Medulla oblongata (tissue), 1 donor: ENCODE data around the gene SPECC1L.

Experiments used
- DNase-seq: peaks from one replicate; pipeline ENCODE4 v3.0.0-alpha.2; 2015; ENCODE audit errors: extremely low spot score

SPECC1L gene

DNA sequence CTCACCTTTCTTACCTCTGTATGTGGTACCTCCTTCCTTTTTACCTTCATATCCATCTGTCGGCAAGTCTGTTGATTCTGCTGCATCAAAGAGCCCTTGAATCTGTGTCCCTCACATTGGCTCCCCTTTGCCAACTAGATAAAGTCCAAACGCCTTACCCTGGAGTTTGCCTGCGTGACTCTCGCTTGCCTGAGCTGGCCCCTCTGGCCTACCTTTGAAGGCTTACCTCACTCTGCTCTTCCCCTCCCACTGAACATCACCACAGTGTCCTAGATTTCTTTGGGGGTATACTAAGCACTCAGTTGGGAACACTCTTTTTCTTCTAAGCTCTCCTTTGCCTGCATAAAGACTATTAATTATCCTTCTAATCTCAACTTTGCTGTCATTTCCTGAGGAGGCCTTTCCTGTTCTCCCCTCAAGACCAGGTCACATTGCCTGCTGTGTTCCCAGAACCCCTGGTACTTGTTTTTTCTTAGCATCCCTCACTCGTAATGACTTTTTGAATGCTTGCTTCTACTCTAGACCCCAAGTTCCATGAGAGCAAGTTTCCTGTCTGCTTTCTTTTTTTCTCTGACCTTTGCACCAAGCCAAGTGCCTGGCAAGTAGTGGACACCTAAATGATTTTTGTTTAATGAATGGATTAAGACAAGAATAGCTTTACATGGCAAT lies 89.0 kb downstream of the SPECC1L start:
- DNase-seq: no peak

DNA sequence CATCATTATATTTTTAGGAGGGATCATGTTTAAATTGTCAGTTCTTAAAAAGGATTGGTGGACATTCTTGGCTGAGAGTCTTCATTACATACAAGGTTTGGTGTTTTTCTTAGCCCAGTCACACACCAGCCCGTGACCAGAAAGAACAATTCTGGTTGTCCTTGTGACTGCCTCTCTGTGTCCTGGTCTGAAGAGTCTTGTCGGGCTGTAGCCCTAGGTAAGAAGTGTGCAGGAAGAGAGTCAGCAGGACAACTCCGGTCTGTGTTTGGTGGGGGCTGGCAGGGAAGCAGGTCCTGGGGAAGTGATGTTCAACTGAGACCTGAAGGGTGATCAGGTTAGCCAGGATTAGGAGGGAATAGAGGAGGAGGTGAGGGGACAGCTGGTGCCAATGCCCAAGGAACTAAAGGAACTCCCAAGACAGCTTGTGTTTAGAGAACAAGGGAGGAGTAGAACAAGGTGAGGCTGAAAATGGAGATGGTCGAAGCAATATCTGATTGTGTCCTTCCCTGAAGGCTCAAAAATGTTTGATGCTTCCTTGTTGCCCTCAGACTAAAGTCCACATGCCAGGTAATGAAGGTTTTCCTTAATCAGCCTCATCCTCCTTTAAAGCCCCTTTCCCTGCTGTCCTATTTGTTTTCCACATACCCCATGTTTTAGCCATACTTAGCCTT lies 91.5 kb downstream of the SPECC1L start:
- no peak for DNase-seq

DNA sequence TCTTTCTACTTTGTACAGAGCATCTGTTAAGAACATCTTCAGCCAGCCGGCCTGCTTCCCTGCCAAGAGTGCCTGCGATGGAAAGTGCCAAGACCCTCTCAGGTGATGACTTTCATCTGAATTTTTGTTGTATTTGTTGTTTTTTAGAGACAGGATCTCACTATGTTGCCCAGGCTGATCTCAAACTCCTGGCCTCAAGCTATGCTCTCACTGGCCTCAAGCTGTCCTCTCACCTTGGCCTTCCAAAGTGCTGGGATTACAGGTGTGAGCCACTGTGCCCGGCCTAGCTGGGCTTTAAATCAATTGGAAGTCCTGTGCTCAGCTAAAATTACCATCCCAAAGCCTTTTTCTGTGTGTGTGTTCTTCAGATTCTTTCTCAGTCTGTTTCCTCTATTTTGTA lies 92.6 kb downstream of the SPECC1L start:
- DNase-seq: no peak

DNA sequence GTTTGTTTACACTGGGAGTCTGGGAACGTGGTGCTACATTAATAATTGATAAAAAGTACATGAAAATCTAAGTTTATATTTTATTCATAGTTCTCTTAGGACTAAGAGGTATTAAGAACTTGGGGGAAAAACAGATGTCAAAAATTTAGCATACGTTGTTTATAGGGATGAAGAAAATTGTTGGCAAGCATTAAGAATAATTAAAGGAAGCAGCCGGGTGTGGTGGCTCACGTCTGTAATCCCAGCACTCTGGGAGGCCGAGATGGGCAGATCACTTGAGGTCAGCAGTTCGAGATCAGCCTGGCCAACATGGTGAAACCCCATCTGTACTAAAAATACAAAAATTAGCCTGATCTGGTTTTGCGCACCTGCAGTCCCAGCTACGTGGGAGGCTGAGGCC lies 96.1 kb downstream of the SPECC1L start:
- DNase-seq: no peak

DNA sequence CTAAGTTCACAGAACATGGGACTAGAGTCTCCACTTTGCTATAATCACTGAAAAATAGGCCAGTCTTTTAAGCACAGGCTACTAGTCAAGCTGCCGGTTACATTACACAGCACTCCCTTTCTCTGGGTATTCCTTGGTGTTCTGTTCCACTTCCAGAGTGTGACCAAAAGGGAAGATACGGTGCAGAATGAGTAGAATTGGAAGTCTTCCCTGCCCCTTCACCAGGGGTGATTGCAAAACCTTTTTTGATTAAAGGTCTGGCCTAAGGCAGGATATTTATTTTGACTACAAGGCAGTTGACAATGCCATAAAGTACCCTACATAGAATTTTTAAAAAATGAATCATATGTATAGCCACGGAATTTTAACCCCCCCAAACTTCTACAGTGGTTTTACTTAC lies 97.2 kb downstream of the SPECC1L start:
- DNase-seq: no peak

DNA sequence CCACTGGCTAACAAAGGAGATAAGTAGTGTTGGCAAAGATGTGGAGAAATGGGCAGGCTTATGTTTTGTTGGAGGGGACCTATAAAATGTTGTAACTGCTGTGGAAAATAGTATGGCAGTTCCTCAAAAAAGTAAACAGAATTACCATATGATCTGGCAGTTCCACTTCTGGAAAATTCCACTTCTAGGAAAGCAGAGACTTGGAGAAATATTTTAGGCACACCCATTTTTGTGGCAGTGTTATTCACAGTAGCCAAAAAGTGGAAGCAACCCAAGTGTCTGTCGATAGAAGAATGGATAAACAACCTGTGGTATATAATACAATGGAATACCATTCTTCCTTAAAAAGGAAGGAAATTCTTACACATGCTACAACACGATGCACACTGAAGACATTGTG lies 99.8 kb downstream of the SPECC1L start:
- DNase-seq: no peak

DNA sequence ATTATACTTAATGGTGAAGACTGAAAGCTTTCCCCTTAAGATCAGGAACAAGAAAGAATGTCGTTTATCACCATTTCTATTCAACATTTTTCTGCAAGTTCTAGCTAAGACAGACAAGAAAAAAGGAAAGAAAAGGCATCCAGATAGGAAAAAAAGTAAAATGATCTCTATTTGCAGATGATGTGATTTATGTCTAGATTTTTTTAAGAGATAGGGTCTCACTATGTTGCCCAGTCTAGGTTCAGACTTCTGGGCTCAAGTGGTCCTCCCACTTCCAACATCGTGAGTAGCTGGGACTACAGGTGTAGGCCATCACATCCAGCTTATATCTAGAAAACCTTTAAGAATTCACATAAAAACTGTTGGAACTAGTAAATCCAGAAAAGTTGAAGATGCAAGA lies 105.4 kb downstream of the SPECC1L start:
- no peak for DNase-seq

DNA sequence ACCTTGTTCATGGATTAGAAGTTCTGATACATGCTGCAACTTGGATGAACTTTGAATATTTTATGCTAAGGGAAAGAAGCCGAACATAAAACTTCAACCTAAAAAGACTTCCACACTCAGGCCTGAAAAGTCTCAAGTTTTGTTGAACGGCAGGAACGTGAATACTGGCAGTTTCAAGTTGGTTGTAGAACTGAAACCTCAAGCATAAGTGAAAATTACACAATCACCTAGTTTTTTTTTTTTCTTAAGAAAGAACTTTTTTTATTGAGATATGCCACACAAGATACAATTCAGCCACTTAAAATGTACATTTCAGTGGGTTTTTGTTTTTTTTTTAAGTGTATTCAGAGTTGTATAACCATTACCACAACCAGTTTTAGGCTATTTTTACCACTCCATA lies 106.0 kb downstream of the SPECC1L start:
- DNase-seq: peak; percentile 16

DNA sequence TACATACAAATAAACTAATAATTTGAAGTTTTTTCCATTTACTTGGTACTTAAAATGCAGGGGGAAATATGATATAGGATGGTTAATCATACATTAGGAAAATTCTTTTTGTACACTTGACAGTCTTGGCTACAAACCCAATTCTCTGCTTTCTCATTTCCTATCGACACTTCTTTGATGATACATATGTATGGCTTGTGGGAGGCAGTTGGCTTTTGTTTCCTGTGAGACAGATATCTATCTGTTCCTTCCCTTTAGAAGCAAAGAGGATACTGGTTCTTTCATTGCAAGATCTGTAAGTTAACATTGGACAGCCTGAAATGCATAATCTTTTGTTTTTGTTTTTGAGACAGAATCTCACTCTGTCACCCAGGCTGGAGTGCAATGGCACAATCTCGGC lies 108.9 kb downstream of the SPECC1L start:
- DNase-seq: no peak

DNA sequence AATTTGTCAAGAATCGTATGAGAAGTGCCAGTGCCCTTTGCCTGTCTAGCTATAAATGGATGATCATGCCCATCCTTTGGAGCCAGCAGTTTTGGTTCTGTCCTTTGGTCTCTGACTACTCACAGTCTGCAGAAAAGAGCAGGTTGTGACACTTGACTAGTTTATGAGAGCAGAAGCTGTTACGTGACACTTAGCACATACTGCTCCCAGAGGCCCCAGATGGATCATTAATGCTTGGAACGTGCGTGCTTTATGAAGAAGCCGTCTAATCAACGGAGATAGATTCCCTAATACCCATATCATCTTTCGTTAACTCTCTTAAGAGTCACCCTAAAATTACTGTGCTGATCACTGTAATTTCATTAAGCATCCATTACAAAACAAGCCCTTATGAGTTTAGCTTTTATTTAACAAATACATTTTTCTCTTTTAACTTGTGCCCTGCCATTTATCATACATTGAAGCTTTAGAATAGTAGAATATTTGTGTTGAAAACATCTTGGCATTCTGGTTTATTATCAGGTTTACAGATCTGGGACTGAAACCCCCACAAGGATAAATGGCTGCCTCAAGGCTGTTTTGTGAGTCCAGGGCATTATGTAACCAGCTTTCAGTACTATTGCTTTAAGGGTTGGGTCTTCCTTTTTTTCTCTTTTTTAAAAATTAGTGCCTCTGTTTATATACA lies 109.7 kb downstream of the SPECC1L start:
- DNase-seq: no peak

DNA sequence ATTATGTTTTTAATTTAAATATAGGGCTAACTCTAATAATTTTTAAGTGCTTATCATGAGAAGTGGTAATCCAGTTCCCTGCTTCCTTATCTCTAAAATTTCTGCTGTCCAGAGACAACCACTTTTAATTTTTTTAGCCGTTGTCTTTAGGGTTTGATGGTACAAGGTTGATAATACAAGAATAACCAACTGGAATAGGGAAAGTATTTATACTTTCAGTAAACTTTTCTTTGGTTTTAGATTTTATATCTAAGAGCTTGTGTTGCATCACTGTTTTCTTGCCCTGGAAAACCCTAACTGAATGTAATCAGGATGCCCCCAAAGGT lies 110.2 kb downstream of the SPECC1L start:
- no peak for DNase-seq

DNA sequence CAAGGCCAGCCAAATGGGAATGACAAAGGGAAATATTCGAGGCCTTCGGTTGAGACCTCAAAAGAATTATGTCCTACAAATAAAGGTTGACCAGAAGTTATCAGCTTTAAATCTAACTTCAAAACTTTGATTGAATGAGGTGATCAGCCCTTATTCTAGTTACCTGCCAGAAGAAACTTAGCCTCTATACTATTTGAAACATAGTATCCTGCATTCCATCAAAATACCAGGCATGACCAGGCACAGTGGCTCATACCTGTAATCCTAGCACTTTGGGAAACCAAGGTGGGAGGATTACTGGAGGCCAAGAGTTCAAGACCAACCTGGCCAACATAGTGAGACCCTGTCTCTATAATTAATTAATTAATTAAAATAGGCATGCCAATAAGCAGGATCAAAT lies 112.4 kb downstream of the SPECC1L start:
- no peak for DNase-seq

DNA sequence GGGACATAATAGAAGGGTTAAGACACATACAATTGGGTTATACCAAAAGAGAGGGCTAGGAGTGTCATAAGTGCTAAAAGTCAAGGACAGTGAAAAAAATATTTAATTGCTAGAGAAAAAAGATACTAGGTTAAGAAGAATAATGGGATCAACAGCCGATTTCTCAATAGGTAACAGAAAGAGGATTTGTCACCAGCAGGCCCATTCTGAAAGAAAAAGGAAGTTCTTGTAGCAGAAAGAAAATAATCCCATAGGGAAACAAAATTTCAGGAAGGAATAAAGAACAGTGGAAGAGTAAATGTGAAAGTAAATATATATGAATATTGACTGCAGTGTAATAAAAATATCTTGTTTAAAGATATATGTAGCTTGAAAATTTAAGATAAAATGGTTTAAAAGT lies 113.5 kb downstream of the SPECC1L start:
- DNase-seq: no peak

DNA sequence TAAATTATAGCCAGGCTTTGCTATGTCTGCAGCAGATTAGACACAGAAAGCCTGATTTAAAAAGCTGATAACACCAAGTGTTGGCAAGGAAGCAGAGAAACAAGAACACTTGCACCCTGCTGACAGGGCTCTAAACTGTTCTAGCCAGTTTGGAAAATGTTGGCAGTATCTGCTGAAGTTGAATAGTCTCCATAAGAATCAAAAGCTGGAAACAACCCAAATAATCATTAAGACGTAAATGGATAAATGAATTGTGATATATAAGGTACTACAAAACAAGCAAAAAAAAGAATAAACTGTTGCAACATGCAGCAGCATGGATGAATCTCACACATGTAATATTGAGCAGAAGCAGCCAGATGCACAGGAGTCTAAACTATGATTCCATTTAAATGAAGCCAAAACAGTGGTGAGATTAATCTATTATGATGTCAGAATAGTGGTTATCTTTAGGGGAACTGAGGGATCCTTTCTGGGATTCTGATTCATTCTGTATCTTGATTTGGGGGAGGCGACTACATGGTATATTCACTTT lies 116.4 kb downstream of the SPECC1L start:
- no peak for DNase-seq

DNA sequence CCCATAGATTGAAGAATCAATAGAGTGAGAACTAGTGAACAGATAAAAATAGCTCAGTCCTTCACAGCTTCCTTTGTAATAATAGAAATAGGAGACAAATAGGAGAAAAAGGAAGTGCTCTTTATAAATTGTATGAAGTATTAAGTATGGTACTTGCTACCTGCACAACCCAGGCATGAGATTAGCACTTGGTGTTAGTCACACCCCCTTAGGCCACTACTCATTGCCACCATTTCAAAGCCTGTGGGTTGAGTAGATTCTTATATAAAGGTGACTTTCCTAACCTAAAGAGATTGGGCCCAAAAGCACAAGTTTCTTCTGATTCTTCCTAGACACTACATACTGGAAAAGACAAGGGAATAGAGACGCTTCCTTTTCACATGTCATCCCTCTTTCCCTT lies 119.0 kb downstream of the SPECC1L start:
- DNase-seq: no peak

DNA sequence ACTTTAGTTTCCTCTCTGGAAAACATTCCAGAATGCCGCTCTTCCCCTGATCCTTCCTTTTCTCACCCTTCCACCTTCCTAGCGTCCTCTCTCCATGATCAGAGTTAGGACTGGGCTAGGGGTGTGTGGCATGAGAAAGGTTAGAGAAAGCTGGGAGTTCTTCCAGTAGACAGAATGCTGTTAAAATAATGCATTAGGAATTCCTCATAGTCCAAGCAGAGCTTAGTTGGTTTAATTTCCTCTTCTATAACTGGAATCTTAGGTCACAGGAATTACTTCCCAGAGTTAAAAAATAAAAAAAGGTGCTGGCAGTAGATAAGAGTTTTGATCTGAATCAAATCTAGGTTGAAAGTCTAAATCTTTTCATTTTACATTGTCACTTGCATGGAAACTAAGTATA lies 119.5 kb downstream of the SPECC1L start:
- no peak for DNase-seq

DNA sequence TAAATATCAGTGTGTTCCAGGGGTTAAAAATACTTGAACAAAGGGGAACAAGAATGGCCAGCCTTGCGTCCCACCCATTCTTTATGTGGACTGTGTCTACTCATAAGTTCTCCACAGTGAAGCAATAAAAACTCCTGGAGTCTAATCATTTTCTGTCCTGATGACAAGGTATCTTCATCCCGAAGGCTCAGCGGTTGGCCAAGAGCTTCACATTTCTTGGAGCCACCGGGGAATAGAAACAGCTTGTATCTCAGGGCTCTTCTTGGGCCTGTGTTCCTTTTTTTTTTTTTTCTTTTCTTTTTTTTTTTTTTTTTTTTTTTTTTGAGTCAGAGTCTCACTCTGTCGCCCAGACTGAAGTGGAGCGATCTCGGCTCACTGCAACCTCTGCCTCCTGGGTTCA lies 119.9 kb downstream of the SPECC1L start:
- no peak for DNase-seq

DNA sequence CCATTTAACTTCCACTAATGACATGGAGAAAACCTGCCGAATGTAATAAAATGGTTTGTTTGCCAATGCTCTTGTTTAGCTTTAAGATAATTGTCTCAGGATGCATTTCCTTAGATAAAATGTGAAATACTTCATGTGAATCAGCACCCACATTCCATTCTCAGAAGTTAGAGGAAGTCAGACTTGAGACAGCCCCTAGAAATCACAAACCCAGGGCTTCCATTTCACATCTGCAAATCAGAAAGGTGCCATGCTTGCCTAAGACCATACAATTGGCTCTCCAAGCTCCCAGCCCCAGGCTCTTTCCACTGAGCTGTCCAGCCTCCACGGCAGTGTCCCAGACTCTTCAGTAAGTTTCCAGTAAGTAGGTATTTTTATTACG lies 121.2 kb downstream of the SPECC1L start:
- no peak for DNase-seq

DNA sequence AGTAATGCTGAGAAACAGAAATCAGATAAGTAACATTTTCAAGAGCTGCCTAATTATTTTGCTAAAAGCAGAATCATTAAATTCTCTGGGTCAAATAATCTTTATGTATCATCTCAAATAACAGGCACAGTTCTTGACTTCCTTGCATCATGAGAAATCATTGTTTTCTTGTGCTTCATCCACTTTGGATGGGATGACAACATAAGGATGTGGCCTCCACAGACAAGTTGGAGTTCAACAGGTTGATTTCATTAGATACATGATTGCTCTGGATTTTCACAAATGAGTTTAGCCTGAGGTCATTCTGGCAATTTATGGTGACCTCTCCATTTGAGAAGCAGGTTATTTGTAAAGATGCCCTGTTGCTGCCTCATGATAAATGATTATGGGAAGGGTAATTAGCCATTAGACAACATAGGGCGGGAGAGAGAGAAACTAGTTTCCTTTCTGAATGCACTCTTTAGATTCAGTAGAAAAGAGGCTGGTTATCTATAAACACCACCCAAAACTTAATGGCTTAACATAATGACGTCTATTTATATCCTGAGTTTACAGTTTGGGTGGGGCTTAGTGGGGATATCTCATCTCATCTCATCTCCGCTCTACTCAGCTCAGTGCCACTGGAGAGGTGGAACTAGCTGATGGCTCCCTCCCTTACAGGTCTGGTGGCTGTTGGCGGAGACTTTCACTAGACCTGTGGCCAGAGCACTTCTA lies 121.7 kb downstream of the SPECC1L start:
- DNase-seq: no peak

DNA sequence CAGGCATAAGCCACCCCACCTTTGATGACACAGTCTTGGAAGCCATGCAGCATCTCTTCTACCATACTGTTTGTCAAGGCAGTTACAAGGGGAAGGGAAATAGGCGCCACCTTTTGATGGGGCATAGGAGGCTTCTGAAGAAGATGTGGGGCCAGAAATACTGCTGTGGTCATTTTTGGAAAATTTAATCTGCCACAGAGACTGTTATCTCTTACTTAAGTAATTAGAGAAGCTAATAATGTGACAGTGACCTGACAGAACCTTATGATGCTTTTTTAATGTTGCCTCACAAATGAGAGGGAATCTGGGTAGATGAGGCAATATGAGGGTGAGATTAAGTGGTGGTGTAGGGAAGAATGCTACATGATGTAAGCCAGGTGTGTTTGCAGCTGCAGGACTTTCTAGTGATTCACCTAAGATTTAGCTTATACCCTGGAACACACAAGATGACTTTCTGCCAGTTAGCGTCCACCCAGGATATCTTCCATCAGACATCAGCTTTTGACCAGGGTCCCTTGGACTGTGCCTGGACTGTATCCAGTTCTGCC lies 122.5 kb downstream of the SPECC1L start:
- DNase-seq: no peak

DNA sequence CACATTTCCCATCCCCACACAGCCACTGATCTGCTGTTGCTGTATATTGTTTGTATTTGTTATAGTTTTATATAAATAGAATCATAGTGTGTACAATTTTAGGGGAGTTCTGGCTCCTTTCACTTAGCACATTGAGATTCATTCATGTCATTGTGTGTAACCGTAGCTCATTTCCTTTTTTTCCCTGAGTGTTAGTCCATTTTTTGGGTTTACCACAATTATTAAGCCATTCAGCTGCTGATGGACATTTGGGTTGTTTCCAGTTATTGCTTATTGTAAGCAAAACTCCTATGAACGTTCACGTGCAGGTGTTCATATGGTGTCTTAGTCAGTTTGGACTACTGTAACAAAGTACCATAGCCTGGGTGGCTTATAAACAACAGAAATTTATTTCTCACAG lies 123.2 kb downstream of the SPECC1L start:
- no peak for DNase-seq

DNA sequence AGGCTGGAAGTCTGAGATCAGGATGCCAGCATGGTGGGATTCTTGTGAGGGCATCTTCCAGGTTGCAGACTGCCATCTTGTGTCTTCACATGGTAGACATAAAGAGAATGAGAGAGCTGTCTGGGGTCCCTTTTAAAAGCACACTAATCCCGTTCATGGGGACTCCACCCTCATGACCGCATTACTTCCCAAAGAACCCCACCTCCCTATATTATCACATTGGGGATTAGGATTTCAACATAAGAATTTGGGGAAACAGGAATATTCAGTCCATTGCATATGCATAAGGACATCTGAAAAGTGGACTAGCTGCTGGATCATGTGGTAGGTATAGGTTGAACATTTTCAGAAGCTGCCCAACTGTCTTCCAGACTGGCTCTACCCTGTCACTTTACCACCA lies 123.6 kb downstream of the SPECC1L start:
- DNase-seq: no peak
